Renal cortical epithelial cell (primary cell): ENCODE measurements around the gene DSC2. TPM values are rescaled to one million over a fixed set of nuclear protein-coding genes. Genes with fewer than 3 reads are reported as not detected.
"Not testable (repeated sequence)": the region's sequence is repeated elsewhere in the genome, so short reads cannot be mapped to it uniquely, and the experiment has no call there.

Source experiments
- DNase-seq: peaks from one replicate; pipeline ENCODE4 v3.0.0-alpha.2; 2011; ENCODE audit warnings: low read depth
- total RNA-seq: library from RNA; depleted of rRNA; stranded (reverse); fragments of >200 nt; gene quantifications from 2 replicates; pipeline ENCODE4 v1.2.3, GENCODE V29; 2014

Gene DSC2
- total RNA-seq: 25.7 and 48.8 TPM in 2 replicates

- DNase-seq: no peak
These were observed at the start of gene DSC2 for GRCh38 chr18:31102025-31102684. Gene DSC2, minus strand, starts transcription at chr18:31102421. Its CDS starts 450 bp downstream, at chr18:31101971.

GRCh38 chr18:31149351-31149750, 47.1 kb upstream of the DSC2 start:
- peak; percentile 11 for DNase-seq

GRCh38 chr18:31148600-31148999, 46.4 kb upstream of the DSC2 start:
- no peak for DNase-seq

GRCh38 chr18:31146809-31147208, 44.6 kb upstream of the DSC2 start:
- no peak for DNase-seq

- no peak for DNase-seq
These were observed 40.8 kb upstream of the DSC2 start for GRCh38 chr18:31143025-31143424.

- DNase-seq: no peak
These were observed 36.5 kb upstream of the DSC2 start for GRCh38 chr18:31138709-31139108.

- DNase-seq: no peak
These were observed 32.8 kb upstream of the DSC2 start for GRCh38 chr18:31134988-31135529.

- no peak for DNase-seq
These were observed 27.3 kb upstream of the DSC2 start for GRCh38 chr18:31129398-31130115.

GRCh38 chr18:31125878-31126277, 23.7 kb upstream of the DSC2 start:
- no peak for DNase-seq

GRCh38 chr18:31123125-31123524, 20.9 kb upstream of the DSC2 start:
- not testable (repeated sequence) for DNase-seq

GRCh38 chr18:31120594-31120993, 18.4 kb upstream of the DSC2 start:
- DNase-seq: no peak

GRCh38 chr18:31116853-31117595, 14.8 kb upstream of the DSC2 start:
- DNase-seq: no peak

GRCh38 chr18:31112804-31113203, 10.6 kb upstream of the DSC2 start:
- DNase-seq: no peak

- DNase-seq: no peak
These were observed 3.5 kb upstream of the DSC2 start for GRCh38 chr18:31105733-31106132.

GRCh38 chr18:31104444-31104843, 2.2 kb upstream of the DSC2 start:
- no peak for DNase-seq

- no peak for DNase-seq
These were observed 1.2 kb upstream of the DSC2 start for GRCh38 chr18:31103423-31103822.

GRCh38 chr18:31102941-31103340, 720 bp upstream of the DSC2 start:
- DNase-seq: peak; percentile 21

- no peak for DNase-seq
These were observed 817 bp downstream of the DSC2 start for GRCh38 chr18:31101183-31102024.

- DNase-seq: no peak
These were observed 1.6 kb downstream of the DSC2 start for GRCh38 chr18:31100436-31101182.

- DNase-seq: peak; percentile 55
These were observed 2.6 kb downstream of the DSC2 start for GRCh38 chr18:31099450-31100230.
